ENCODE results near the gene TMEM63A.

DNA sequence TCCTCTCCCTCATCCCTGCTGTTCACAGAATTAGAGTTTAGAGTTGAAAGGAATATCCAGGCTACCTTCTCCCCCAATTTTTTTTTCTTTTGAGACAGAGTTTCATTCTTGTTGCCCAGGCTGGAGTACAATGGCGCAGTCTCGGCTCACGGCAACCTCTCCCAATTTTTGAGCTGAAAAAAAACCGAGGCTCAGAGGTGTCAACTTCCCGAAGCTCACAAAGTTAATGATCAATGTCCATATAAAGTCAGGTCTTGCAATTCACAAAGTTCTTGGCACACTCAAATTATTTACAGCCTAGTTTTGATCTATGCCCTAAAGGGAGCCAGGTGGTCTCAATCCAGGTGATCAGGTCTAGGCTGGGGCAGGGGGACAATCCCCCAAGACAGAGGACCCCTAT is 7.6 kb upstream of the TMEM63A start:
- TF ChIP-seq, protein P1, sequence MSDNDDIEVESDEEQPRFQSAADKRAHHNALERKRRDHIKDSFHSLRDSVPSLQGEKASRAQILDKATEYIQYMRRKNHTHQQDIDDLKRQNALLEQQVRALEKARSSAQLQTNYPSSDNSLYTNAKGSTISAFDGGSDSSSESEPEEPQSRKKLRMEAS (IDR thresholded peaks at IDR 0.05; ENCODE audit: insufficient read depth, insufficient read length) = no peak
- no peak for TF ChIP-seq CTCF (IDR thresholded peaks at IDR 0.05; ENCODE audit: extremely low read depth in 1 of 2, insufficient read depth in 1 of 2, low read depth in 1 of 2, low read length in 2 of 2)
- no peak for TF ChIP-seq POLR2AphosphoS5 (IDR thresholded peaks at IDR 0.05; ENCODE audit: insufficient read depth, low read depth, low read length)
- no peak for TF ChIP-seq MYC (IDR thresholded peaks at IDR 0.05; ENCODE audit: low read depth, low read length)

Data from endothelial cell of umbilical vein (primary cell).